Parathyroid adenoma (tissue), 2 donors: Measurements from ENCODE around the gene RNPEP.
"Not testable (repeated sequence)": the region's sequence is repeated elsewhere in the genome, so short reads cannot be mapped to it uniquely, and the experiment has no call there.

ENCODE experiments used
- H2AFZ ChIP-seq: fragments of 300-600 bp; sonication (generic); one replicate; pipeline ENCODE4 v1.7.0; 2017; ENCODE audit warnings: antibody characterized with exemption, mild to moderate bottlenecking
- H3K27ac ChIP-seq: fragments of 300-600 bp; sonication (generic); one replicate; pipeline ENCODE4 v1.7.0; 2017
- H3K27me3 ChIP-seq: fragments of 300-600 bp; sonication (generic); one replicate; pipeline ENCODE4 v1.7.0; 2017; ENCODE audit warnings: low read length; ENCODE audit not compliant: control insufficient read depth, insufficient read depth
- H3K36me3 ChIP-seq: fragments of 300-600 bp; sonication (generic); one replicate; pipeline ENCODE4 v1.7.0; 2017; ENCODE audit warnings: low read length; ENCODE audit not compliant: control insufficient read depth, insufficient read depth
- H3K4me1 ChIP-seq: fragments of 300-600 bp; sonication (generic); one replicate; pipeline ENCODE4 v1.7.0; 2017; ENCODE audit warnings: control low read depth
- H3K4me2 ChIP-seq: fragments of 300-600 bp; sonication (generic); one replicate; pipeline ENCODE4 v1.7.0; 2017; ENCODE audit warnings: low read length
- H3K4me3 ChIP-seq: fragments of 300-600 bp; sonication (generic); one replicate; pipeline ENCODE4 v1.7.0; 2017; ENCODE audit warnings: low read depth, low read length
- H3K79me2 ChIP-seq: fragments of 300-600 bp; sonication (generic); one replicate; pipeline ENCODE4 v1.7.0; 2017; ENCODE audit warnings: control low read depth
- H3K9ac ChIP-seq: fragments of 300-600 bp; sonication (generic); one replicate; pipeline ENCODE4 v1.7.0; 2017; ENCODE audit warnings: mild to moderate bottlenecking
- H3K9me3 ChIP-seq: fragments of 300-600 bp; sonication (generic); one replicate; pipeline ENCODE4 v1.7.0; 2017; ENCODE audit warnings: low read length; ENCODE audit not compliant: control insufficient read depth
- CTCF ChIP-seq: fragments of 300-600 bp; sonication (generic); IDR thresholded peaks from one replicate; pipeline ENCODE4 v1.7.0; 2017; ENCODE audit warnings: antibody characterized with exemption, mild to moderate bottlenecking
- donor health status: primary hyperparathyroidism.

The RNPEP gene

GRCh38 chr1:202046227-202046626 is 63.8 kb downstream of the RNPEP start:
- no peak overlapping the region for H3K27ac ChIP-seq
- no peak overlapping the region for H2AFZ ChIP-seq
- no peaks in the 10 kb centered on the region for H3K4me1 ChIP-seq
- H3K79me2 ChIP-seq, result no peaks in the 10 kb centered on the region
- TF ChIP-seq CTCF, result no peak
- H3K4me2 ChIP-seq, result no peak overlapping the region
- H3K36me3 ChIP-seq, result no peaks in the 10 kb centered on the region
- H3K4me3 ChIP-seq, result no peak overlapping the region
- no peak overlapping the region for H3K9ac ChIP-seq
- no peaks in the 10 kb centered on the region for H3K9me3 ChIP-seq
- no peaks in the 10 kb centered on the region for H3K27me3 ChIP-seq

GRCh38 chr1:202046748-202047708 is 64.6 kb downstream of the RNPEP start:
- Histone ChIP-seq H3K36me3 (no peaks in the 10 kb centered on the region), H3K4me1 (no peaks in the 10 kb centered on the region), H2AFZ (no peak overlapping the region), H3K4me3 (no peak overlapping the region), H3K27me3 (no peaks in the 10 kb centered on the region), H3K27ac (no peak overlapping the region), H3K4me2 (no peak overlapping the region), H3K79me2 (no peaks in the 10 kb centered on the region), H3K9me3 (no peaks in the 10 kb centered on the region), H3K9ac (no peak overlapping the region)
- no peak for TF ChIP-seq CTCF

- H3K4me1 ChIP-seq, result no peaks in the 10 kb centered on the region
- H3K9ac ChIP-seq, result no peak overlapping the region
- no peak overlapping the region for H3K4me2 ChIP-seq
- no peaks in the 10 kb centered on the region for H3K9me3 ChIP-seq
- H3K79me2 ChIP-seq, result no peaks in the 10 kb centered on the region
- no peak overlapping the region for H3K4me3 ChIP-seq
- no peak overlapping the region for H3K27ac ChIP-seq
- H2AFZ ChIP-seq, result no peak overlapping the region
- TF ChIP-seq CTCF, result no peak
- no peaks in the 10 kb centered on the region for H3K27me3 ChIP-seq
- H3K36me3 ChIP-seq, result no peaks in the 10 kb centered on the region
These were observed 65.5 kb downstream of the RNPEP start for GRCh38 chr1:202047977-202048376.

GRCh38 chr1:202049129-202049528 is 66.7 kb downstream of the RNPEP start:
- no peak overlapping the region for H2AFZ ChIP-seq
- no peaks in the 10 kb centered on the region for H3K79me2 ChIP-seq
- no peaks in the 10 kb centered on the region for H3K4me1 ChIP-seq
- no peak for TF ChIP-seq CTCF
- H3K27ac ChIP-seq, result no peak overlapping the region
- no peaks in the 10 kb centered on the region for H3K9me3 ChIP-seq
- no peaks in the 10 kb centered on the region for H3K27me3 ChIP-seq
- H3K9ac ChIP-seq, result no peak overlapping the region
- no peak overlapping the region for H3K4me3 ChIP-seq
- no peak overlapping the region for H3K4me2 ChIP-seq
- H3K36me3 ChIP-seq, result no peaks in the 10 kb centered on the region

GRCh38 chr1:202054094-202054493 is 71.6 kb downstream of the RNPEP start:
- Histone ChIP-seq H3K79me2 (no peaks in the 10 kb centered on the region), H3K27ac (no peak overlapping the region), H3K36me3 (no peaks in the 10 kb centered on the region), H2AFZ (no peak overlapping the region), H3K9me3 (no peaks in the 10 kb centered on the region), H3K4me3 (no peak overlapping the region), H3K9ac (no peak overlapping the region), H3K27me3 (no peaks in the 10 kb centered on the region), H3K4me1 (peaks cover 3% of the 10 kb centered on the region), H3K4me2 (no peak overlapping the region)
- no peak for TF ChIP-seq CTCF

GRCh38 chr1:202054673-202055072 is 72.2 kb downstream of the RNPEP start:
- not testable (repeated sequence) for H2AFZ ChIP-seq, H3K36me3 ChIP-seq, H3K79me2 ChIP-seq, H3K9me3 ChIP-seq, H3K9ac ChIP-seq, H3K4me1 ChIP-seq, H3K4me3 ChIP-seq, H3K27ac ChIP-seq, H3K4me2 ChIP-seq, H3K27me3 ChIP-seq
